ENCODE results near the gene LUZP1.
A peak's percentile ranks its signal among the peaks of the same experiment; 100 is the strongest.
"Not testable (repeated sequence)": the region's sequence is repeated elsewhere in the genome, so short reads cannot be mapped to it uniquely, and the experiment has no call there.

The LUZP1 gene

GRCh38 chr1:23188936-23189452, 20.3 kb upstream of the LUZP1 start:
- not testable (repeated sequence) for DNase-seq, ATAC-seq

DNA sequence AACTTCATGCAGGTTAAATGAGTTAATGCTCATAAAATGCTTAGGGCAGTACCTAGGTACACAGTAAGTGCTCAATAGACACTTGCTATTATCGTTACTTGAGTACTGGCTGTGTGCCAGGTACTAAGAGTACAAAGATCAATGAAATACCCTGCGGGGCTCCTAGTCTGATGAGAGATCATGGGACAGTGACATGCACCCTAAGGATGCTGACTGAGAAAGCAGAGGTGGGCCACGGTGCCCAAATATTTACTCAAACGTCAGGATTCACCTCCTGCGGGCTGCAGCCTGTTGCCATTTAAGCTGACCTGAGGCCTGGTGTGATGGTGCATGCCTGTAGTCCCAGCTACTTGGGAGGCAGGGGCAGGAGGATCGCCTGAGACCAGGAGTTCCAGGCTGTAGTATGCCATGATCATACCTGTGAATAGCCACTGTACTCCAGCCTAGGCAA, 19.8 kb upstream of the LUZP1 start:
- DNase-seq (no peak), ATAC-seq (no peak)

DNA sequence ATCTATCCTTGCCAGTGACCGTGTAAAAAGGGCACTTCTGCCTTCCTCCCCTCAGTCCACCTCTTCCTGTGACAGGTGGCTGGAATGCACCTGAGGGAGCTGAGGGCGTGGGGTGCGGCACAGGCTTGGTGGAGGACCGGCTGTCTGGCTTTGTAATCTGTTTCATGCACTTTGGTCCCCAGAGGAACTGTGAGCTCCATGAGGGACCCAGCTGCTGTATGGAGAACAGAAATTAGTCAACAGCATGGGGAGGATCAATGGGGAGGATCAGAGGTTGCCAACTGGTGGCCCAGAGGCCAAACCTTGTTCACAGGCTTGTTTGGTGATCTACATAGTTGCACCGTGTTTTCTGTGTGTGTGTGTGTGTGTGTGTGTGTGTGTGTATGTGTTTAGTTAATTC, 19.0 kb upstream of the LUZP1 start:
- ATAC-seq (peak; percentile 36), DNase-seq (no peak)

- no peak for ATAC-seq
- DNase-seq: no peak
Measured at GRCh38 chr1:23185381-23185780, 16.7 kb upstream of the LUZP1 start.

DNA sequence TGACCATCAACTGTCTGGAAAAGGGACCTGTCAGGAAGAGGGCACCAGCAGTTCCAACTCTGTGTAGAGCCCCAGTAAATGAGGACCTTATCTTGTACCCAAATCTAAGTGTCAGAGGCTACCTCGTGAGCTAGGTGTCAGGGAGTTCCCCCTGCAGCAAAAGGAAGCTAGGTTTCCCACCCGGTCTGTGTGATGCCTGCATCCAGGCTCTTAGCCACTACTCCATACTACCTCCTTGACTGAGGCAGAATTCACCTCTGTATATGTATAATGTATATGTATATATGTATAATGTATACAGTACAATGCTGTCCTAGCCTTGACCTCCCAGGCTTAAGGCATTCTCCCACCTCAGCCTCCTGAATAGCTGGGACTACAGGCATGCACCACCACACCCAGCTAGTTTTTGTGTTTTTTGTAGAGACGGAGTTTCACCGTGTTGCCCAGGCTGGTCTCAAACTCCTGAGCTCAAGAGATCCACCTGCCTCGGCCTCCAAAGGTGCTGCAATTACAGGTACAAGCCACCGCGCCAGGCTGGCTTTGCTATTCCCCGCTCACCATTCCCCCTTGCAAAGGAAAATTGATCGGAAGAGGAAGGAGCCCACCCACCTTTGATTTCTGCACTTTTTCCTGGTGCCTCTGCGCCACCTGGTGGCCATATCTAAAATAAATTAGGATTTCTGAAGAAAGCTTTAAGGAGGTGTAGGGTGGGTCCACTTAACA, 15.7 kb upstream of the LUZP1 start:
- DNase-seq (peak; percentile 27), ATAC-seq (no peak)

GRCh38 chr1:23179862-23180261, 11.2 kb upstream of the LUZP1 start:
- no peak for DNase-seq
- ATAC-seq: no peak

GRCh38 chr1:23178950-23179349, 10.3 kb upstream of the LUZP1 start:
- DNase-seq: no peak
- no peak for ATAC-seq

DNA sequence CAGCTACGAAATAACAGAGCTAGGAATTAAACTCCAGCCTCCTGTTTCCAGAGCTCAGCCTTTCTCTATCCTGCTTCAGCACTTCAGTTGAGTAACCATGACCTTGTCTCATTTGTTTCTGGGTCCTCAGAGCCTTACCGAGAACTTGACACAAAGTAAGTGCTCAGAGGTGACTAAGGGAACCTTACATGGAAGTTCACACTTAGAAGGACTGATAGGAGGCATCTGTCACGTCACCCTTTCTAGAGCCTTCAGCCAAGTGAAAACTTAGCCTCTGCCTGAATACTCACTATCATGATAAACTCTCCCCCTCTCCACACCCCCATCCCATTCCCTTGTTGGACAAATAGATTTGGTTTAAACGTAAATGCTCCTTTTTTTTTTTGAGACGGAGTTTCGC, 9.8 kb upstream of the LUZP1 start:
- no peak for ATAC-seq
- DNase-seq: no peak

GRCh38 chr1:23177438-23178380, 9.1 kb upstream of the LUZP1 start:
- DNase-seq (peak; percentile 63), ATAC-seq (peak; percentile 83)

DNA sequence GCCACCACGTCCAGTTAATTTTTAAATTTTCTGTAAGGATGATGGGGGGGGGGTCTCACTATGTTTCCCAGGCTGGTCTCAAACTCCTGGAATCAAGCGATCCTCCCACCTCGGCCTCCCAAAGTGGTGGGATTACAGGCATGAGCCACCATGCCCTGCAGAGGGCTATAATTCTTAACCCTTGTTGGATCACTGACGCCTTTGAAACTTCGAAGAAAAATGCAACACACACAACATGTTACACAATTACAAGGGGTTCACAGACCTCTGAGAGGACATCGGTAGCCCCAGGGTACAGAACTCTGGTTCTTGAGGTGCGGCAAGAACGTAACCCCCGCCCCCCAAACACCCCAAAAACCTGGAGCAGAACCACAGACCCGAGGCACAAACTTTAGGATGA, 8.4 kb upstream of the LUZP1 start:
- no peak for DNase-seq
- no peak for ATAC-seq

- ATAC-seq (no peak), DNase-seq (no peak)
Measured at GRCh38 chr1:23174426-23175110, 5.9 kb upstream of the LUZP1 start.

DNA sequence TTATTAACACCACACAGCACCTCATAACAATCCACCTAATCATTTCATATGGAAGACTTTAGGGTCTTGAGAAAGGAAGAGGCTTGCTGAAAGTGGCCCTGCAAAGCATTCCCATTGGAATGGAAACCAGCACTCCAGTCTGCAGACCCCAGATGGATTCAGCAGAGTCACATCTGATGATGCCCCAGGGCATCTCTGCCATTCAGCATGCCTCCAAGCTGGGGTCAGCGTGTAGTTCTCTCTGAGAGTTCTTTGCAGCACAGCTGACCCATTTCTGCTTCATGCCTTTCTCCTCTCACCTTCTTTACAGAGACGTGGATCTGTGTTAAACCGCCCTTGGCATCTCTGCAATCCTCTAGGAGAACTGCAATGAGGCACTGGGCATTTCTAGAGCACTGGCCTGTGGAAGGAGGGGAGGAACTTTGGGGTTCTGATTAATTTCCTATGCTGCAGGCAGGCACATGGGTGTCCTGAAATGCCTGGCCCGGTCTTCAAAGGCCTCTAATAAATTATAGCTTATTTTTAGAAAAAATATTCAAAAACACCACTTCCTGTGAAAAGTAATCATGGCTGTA, 2.6 kb upstream of the LUZP1 start:
- no peak for ATAC-seq

GRCh38 chr1:23169727-23170335, 1.2 kb upstream of the LUZP1 start:
- ATAC-seq (no peak), DNase-seq (peak; percentile 26)

More for the DNA sequence above, 2.6 kb upstream of the LUZP1 start:
- DNase-seq: no peak

GRCh38 chr1:23169195-23169575, 529 bp upstream of the LUZP1 start:
- no peak for DNase-seq
- ATAC-seq: no peak

DNA sequence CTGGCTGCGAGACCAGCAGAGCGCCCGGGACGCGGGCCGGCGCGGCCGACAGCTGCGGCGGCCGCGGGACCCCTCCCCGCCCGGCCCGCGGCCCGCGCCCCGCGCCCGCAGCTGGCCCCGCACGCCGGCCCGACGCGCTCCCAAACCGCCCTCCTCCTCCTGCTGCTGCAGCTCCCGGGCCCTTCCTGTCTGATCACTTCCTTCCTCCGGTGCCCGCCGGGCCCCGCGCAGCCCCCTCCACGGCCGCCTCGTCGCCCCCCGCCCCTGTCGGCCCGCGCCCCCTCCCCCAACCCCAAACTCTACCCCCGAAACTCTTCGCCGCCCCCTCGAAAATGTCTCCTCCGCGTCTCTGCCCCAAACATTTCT, 594 bp downstream of the LUZP1 start:
- DNase-seq (peak; percentile 35), ATAC-seq (no peak)

GRCh38 chr1:23167353-23168078, 1.1 kb downstream of the LUZP1 start:
- peak; percentile 20 for ATAC-seq
- DNase-seq: peak; percentile 42

DNA sequence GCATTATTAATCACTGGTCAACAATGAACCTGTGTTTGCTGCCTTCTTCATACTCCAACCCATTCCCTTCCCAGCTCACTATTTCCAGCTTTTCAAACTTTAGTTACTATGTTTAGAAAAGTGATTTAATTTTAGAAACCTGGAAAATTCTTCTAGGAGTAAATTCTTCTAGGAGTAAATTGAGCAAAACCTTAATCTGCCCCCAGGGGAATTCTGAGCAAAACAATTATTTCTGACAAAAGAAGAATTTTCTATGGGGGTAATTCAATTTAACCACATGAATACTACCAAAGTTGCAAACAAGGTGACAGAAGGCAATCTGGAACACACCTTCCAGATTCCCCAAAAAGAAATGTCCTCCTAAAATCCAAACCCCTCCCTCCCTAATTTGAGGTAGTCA, 1.8 kb downstream of the LUZP1 start:
- DNase-seq: no peak
- ATAC-seq: no peak

DNA sequence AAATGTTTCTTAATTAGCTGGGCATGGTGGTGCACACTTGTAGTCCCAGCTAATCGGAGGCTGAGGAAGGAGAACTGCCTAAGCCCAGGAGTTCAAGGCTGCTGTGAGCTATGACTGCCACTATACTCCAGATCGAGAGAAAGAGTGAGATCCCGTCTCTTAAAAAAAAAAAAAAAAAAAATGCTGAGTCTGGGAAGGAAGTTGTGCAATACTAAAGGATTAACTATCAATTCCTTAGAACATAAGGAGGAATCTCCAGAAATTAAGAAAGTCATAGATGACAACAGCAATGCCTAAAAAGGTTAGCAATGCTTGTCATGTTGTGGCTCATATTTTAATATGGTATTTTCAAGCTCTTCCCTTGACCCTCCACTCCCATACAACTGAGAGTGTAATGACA, 5.3 kb downstream of the LUZP1 start:
- ATAC-seq (no peak), DNase-seq (no peak)

- no peak for DNase-seq
- ATAC-seq: no peak
Measured at GRCh38 chr1:23159963-23160877, 8.4 kb downstream of the LUZP1 start.

DNA sequence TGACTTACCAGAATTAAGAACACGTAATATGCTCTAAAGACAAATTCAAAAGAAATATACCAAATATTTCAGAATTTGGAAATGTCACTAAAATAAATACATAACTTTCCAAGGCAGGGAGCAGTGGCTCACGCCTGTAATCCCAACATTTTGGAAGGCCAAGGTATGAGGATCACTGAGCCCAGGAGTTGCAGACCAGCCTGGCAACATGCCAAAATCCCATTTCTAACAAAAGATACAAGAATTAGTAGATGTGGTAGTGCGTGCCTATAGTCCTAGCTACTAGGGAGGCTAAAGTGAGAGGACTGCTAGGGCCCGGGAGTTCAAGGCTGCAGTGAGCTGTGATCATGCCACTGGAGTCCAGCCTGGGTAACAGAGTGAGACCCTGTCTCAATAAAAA, 11.7 kb downstream of the LUZP1 start:
- DNase-seq: no peak
- no peak for ATAC-seq

Data from stimulated activated naive CD8-positive, alpha-beta T cell treated with anti-CD3 and anti-CD28 coated beads, Interleukin-15, Interleukin-2, amounts not matched to agents 100 U/mL and 50 U/mL, for 24 hours (primary cell).